HepG2 (cell line): Measurements from ENCODE around the gene STYX. TPM values are rescaled to one million over a fixed set of nuclear protein-coding genes. Genes with fewer than 3 reads are reported as not detected.

Experiments used
- ARID3A ChIP-seq: IDR thresholded peaks from 2 replicates; pipeline ENCODE4 v1.6.1; 2012; ENCODE audit warnings: low read depth, low read length, improper control_type of control experiment
- KDM1A ChIP-seq: IDR thresholded peaks from 2 replicates; pipeline ENCODE4 v1.6.1; 2016; ENCODE audit warnings: missing compliant biosample characterization
- KDM5A ChIP-seq: fragments of 200-600 bp; sonication (generic); IDR thresholded peaks from 2 replicates; pipeline ENCODE4 v1.7.0; 2018; ENCODE audit warnings: antibody characterized with exemption, mild to moderate bottlenecking, low read length, borderline replicate concordance
- KDM6A ChIP-seq: IDR thresholded peaks from 2 replicates; pipeline ENCODE4 v1.6.1; 2016; ENCODE audit warnings: low read depth
- MEIS1 ChIP-seq: sonication (generic); formaldehyde crosslinking; IDR thresholded peaks from 2 replicates; pipeline ENCODE4 v1.9.0; 2021; ENCODE audit warnings: mild to moderate bottlenecking, missing genetic modification reagents, moderate library complexity, borderline replicate concordance
- MXD3 ChIP-seq: IDR thresholded peaks from 2 replicates; pipeline ENCODE4 v1.6.1; 2016; ENCODE audit warnings: mild to moderate bottlenecking, missing biosample characterization, missing genetic modification reagents
- NKX3-1 ChIP-seq: sonication (generic); formaldehyde crosslinking; IDR thresholded peaks from 2 replicates; pipeline ENCODE4 v1.5.0; 2020; ENCODE audit warnings: missing genetic modification reagents
- PHF20 ChIP-seq: sonication (generic); formaldehyde crosslinking; IDR thresholded peaks from 2 replicates; pipeline ENCODE4 v1.5.0; 2020; ENCODE audit warnings: mild to moderate bottlenecking, missing genetic modification reagents
- PITX1 ChIP-seq: sonication (generic); formaldehyde crosslinking; IDR thresholded peaks from 2 replicates; pipeline ENCODE4 v1.5.1; 2020; ENCODE audit warnings: mild to moderate bottlenecking, missing genetic modification reagents
- RBFOX2 ChIP-seq: fragments of 200-400 bp; formaldehyde crosslinking; IDR thresholded peaks from 2 replicates; pipeline ENCODE4 v1.6.1; 2017; ENCODE audit warnings: low read depth, mild to moderate bottlenecking, low read length
- RELA ChIP-seq: sonication (generic); formaldehyde crosslinking; IDR thresholded peaks from 2 replicates; pipeline ENCODE4 v1.4.0; 2020; ENCODE audit warnings: missing genetic modification reagents
- RORA ChIP-seq: sonication (generic); formaldehyde crosslinking; IDR thresholded peaks from 2 replicates; pipeline ENCODE4 v1.5.0; 2020; ENCODE audit warnings: mild to moderate bottlenecking, missing genetic modification reagents, moderate library complexity
- SMARCC2 ChIP-seq: fragments of 450-650 bp; IDR thresholded peaks from 2 replicates; pipeline ENCODE4 v1.6.1; 2017; ENCODE audit warnings: antibody characterized with exemption, mild to moderate bottlenecking
- SPEN ChIP-seq: sonication (generic); formaldehyde crosslinking; IDR thresholded peaks from 2 replicates; pipeline ENCODE4 v1.5.1; 2020; ENCODE audit warnings: low read depth, mild to moderate bottlenecking, missing genetic modification reagents
- ZNF326 ChIP-seq: sonication (generic); formaldehyde crosslinking; IDR thresholded peaks from 2 replicates; pipeline ENCODE4 v1.4.0; 2020; ENCODE audit warnings: missing genetic modification reagents, borderline replicate concordance
- ZNF34 ChIP-seq: sonication (generic); formaldehyde crosslinking; IDR thresholded peaks from 2 replicates; pipeline ENCODE4 v1.4.0; 2020; ENCODE audit warnings: mild to moderate bottlenecking, missing genetic modification reagents, borderline replicate concordance
- ZNF616 ChIP-seq: sonication (generic); formaldehyde crosslinking; IDR thresholded peaks from 2 replicates; pipeline ENCODE4 v1.5.0; 2020; ENCODE audit warnings: low read depth, mild to moderate bottlenecking, missing genetic modification reagents
- ZNF674 ChIP-seq: sonication (generic); formaldehyde crosslinking; IDR thresholded peaks from 2 replicates; pipeline ENCODE4 v1.5.0; 2020; ENCODE audit warnings: low read depth, mild to moderate bottlenecking, missing genetic modification reagents
- ZNF75D ChIP-seq: sonication (generic); formaldehyde crosslinking; IDR thresholded peaks from 2 replicates; pipeline ENCODE4 v1.8.1; 2023; ENCODE audit warnings: missing genetic modification reagents, mild to moderate bottlenecking, borderline replicate concordance
- ZSCAN12 ChIP-seq: sonication (generic); formaldehyde crosslinking; IDR thresholded peaks from 2 replicates; pipeline ENCODE4 v1.9.0; 2021; ENCODE audit warnings: mild to moderate bottlenecking, missing genetic modification reagents
- polyA plus RNA-seq, 8 experiments: library from polyadenylated mRNA; depleted of rRNA in 3 of 8; stranded (reverse) in 7 of 8; unstranded in 1 of 8; fragments of >200 nt; fragmentation: Illumina TruSeq in 4 of 8; extraction: Trizol in 4 of 8; gene quantifications; 2 replicates each; pipeline versions ENCODE4 v1.2.1 to v1.2.3, GENCODE V29; 2011 to 2016; ENCODE audit warnings: low read depth in 4 of 8, missing spikeins in 1 of 8, mixed read lengths in 1 of 8; ENCODE audit not compliant: insufficient read depth in 1 of 8
- total RNA-seq, 5 experiments: library from RNA; depleted of rRNA; stranded (reverse); fragments of >200 nt; fragmentation: Illumina TruSeq; extraction: Trizol; gene quantifications; 2 replicates each; pipeline ENCODE4 v1.2.3, GENCODE V29; 2016; ENCODE audit warnings: low read depth in 1 of 5
- TF ChIP-seq, protein P1 (sequence below): sonication (generic); formaldehyde crosslinking; IDR thresholded peaks from 2 replicates; pipeline ENCODE4 v1.8.1; 2023; ENCODE audit warnings: mild to moderate bottlenecking, missing genetic modification reagents
- TF ChIP-seq, protein P2 (sequence below): sonication (generic); formaldehyde crosslinking; IDR thresholded peaks from 2 replicates; pipeline ENCODE4 v1.5.0; 2020; ENCODE audit warnings: missing genetic modification reagents
- TF ChIP-seq, protein P3 (sequence below): sonication (generic); formaldehyde crosslinking; IDR thresholded peaks from 2 replicates; pipeline ENCODE4 v1.9.0; 2022; ENCODE audit warnings: low read depth, missing genetic modification reagents

Gene STYX
- total and polyA plus RNA-seq, 2 of the 13 experiments (the other 11 are each of a cell fraction or from before 2014, with no cell fraction given): 6.6 to 10.9 TPM

GRCh38 chr14:52706724-52707706 lies 23.0 kb upstream of the STYX start, which contains the start of gene PSMC6 (continued):
- TF ChIP-seq SPEN: no peak; the same call in 1 of the 2 replicates
- TF ChIP-seq RORA (CRISPR knock-in tag): no peak
- TF ChIP-seq, protein P1, sequence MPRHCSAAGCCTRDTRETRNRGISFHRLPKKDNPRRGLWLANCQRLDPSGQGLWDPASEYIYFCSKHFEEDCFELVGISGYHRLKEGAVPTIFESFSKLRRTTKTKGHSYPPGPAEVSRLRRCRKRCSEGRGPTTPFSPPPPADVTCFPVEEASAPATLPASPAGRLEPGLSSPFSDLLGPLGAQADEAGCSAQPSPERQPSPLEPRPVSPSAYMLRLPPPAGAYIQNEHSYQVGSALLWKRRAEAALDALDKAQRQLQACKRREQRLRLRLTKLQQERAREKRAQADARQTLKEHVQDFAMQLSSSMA: no peak
- TF ChIP-seq KDM1A: no peak
- no peak for TF ChIP-seq SMARCC2
- no peak for TF ChIP-seq ZNF674 (CRISPR knock-in tag)
- TF ChIP-seq RBFOX2: peak; percentile 70
- 0 out of 2 replicates have a peak, but pooled peaks have one; percentile 2 for TF ChIP-seq RELA (CRISPR knock-in tag)
- peak; percentile 80 for TF ChIP-seq KDM5A
- TF ChIP-seq PHF20: peak; percentile 72
- peak; percentile 28; the same call in 1 of the 2 replicates for TF ChIP-seq NKX3-1 (CRISPR knock-in tag)
- TF ChIP-seq ZNF616 (CRISPR knock-in tag): no peak
- no peak for TF ChIP-seq ZSCAN12
- peak; percentile 71; the same call in 1 of the 2 replicates for TF ChIP-seq MXD3
- peak; percentile 8; the same call in 1 of the 2 replicates for TF ChIP-seq ARID3A
- no peak for TF ChIP-seq KDM6A
- 0 out of 2 replicates have a peak, but pooled peaks have one; percentile 37 for TF ChIP-seq ZNF75D (CRISPR knock-in tag)
- no peak for TF ChIP-seq ZNF326 (CRISPR knock-in tag)
- TF ChIP-seq, protein P2, sequence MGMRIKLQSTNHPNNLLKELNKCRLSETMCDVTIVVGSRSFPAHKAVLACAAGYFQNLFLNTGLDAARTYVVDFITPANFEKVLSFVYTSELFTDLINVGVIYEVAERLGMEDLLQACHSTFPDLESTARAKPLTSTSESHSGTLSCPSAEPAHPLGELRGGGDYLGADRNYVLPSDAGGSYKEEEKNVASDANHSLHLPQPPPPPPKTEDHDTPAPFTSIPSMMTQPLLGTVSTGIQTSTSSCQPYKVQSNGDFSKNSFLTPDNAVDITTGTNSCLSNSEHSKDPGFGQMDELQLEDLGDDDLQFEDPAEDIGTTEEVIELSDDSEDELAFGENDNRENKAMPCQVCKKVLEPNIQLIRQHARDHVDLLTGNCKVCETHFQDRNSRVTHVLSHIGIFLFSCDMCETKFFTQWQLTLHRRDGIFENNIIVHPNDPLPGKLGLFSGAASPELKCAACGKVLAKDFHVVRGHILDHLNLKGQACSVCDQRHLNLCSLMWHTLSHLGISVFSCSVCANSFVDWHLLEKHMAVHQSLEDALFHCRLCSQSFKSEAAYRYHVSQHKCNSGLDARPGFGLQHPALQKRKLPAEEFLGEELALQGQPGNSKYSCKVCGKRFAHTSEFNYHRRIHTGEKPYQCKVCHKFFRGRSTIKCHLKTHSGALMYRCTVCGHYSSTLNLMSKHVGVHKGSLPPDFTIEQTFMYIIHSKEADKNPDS (CRISPR knock-in tag): no peak
- 0 out of 2 replicates have a peak, but pooled peaks have one; percentile 74 for TF ChIP-seq MEIS1 (CRISPR knock-in tag)
- TF ChIP-seq, protein P3, sequence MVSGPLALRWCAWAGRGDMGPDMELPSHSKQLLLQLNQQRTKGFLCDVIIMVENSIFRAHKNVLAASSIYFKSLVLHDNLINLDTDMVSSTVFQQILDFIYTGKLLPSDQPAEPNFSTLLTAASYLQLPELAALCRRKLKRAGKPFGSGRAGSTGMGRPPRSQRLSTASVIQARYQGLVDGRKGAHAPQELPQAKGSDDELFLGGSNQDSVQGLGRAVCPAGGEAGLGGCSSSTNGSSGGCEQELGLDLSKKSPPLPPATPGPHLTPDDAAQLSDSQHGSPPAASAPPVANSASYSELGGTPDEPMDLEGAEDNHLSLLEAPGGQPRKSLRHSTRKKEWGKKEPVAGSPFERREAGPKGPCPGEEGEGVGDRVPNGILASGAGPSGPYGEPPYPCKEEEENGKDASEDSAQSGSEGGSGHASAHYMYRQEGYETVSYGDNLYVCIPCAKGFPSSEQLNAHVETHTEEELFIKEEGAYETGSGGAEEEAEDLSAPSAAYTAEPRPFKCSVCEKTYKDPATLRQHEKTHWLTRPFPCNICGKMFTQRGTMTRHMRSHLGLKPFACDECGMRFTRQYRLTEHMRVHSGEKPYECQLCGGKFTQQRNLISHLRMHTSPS: no peak
- no peak for TF ChIP-seq ZNF34
- TF ChIP-seq PITX1 (CRISPR knock-in tag): peak; percentile 54; the same call in 1 of the 2 replicates
